Nephron progenitor cell (in vitro differentiated cells): ENCODE measurements around the gene CLDN9.

Experiments
- DNase-seq: peaks from one replicate; pipeline ENCODE4 v3.0.0; 2021
- H3K27ac Mint-ChIP-seq: 2 replicates; pipeline ENCODE4 v1.8.0; 2021; ENCODE audit warnings: mild to moderate bottlenecking, moderate library complexity, mixed read lengths
- H3K27me3 Mint-ChIP-seq: 2 replicates; pipeline ENCODE4 v1.8.0; 2021; ENCODE audit warnings: mild to moderate bottlenecking, low read depth, mixed read lengths; ENCODE audit not compliant: poor library complexity
- H3K36me3 Mint-ChIP-seq: 2 replicates; pipeline ENCODE4 v1.8.0; 2021; ENCODE audit warnings: low read depth, mixed read lengths
- H3K4me1 Mint-ChIP-seq: 2 replicates; pipeline ENCODE4 v1.8.0; 2021; ENCODE audit warnings: mixed read lengths
- H3K4me3 Mint-ChIP-seq: 2 replicates; pipeline ENCODE4 v1.8.0; 2021; ENCODE audit warnings: mild to moderate bottlenecking, moderate library complexity, mixed read lengths
- H3K9me3 Mint-ChIP-seq: 2 replicates; pipeline ENCODE4 v1.8.0; 2021; ENCODE audit warnings: mild to moderate bottlenecking, moderate library complexity, mixed read lengths
- CTCF ChIP-seq: fragments of 200-600 bp; sonication (generic); IDR thresholded peaks from 2 replicates; pipeline ENCODE4 v1.5.0; 2021; ENCODE audit warnings: antibody characterized with exemption

Gene CLDN9

GRCh38 chr16:3023415-3023668 lies 10.6 kb downstream of the CLDN9 start:
- Mint-ChIP-seq H3K4me1 (peaks cover 42% of the 10 kb centered on the region), H3K27me3 (peaks cover 2% of the 10 kb centered on the region), H3K4me3 (peak overlapping the region; percentile 87), H3K36me3 (peaks cover 23% of the 10 kb centered on the region), H3K27ac (no peak overlapping the region), H3K9me3 (no peaks in the 10 kb centered on the region)
- no peak for DNase-seq
- TF ChIP-seq CTCF = no peak

- H3K36me3 Mint-ChIP-seq = peaks cover 23% of the 10 kb centered on the region
- peak within 1 kb of the TSS; percentile 87 for H3K4me3 Mint-ChIP-seq
- no peaks in the 10 kb centered on the region for H3K9me3 Mint-ChIP-seq
- H3K4me1 Mint-ChIP-seq = peaks cover 38% of the 10 kb centered on the region
- peaks cover 2% of the 10 kb centered on the region for H3K27me3 Mint-ChIP-seq
- TF ChIP-seq CTCF = no peak
- peak; percentile 95 for DNase-seq
- H3K27ac Mint-ChIP-seq = peak within 1 kb of the TSS; percentile 88
Observed at GRCh38 chr16:3023669-3024478, 11.2 kb downstream of the CLDN9 start, which contains the start of the genes HCFC1R1 and THOC6. TSS of gene HCFC1R1 (minus strand) at chr16:3023942. CDS start at chr16:3023941, 1 bp downstream. TSS of gene THOC6 (plus strand) at chr16:3024035. CDS start at chr16:3024327, 292 bp downstream.

- Mint-ChIP-seq H3K27me3 (peaks cover 11% of the 10 kb centered on the region), H3K4me3 (no peak overlapping the region), H3K36me3 (peaks cover 23% of the 10 kb centered on the region), H3K9me3 (no peaks in the 10 kb centered on the region), H3K4me1 (peaks cover 38% of the 10 kb centered on the region), H3K27ac (no peak overlapping the region)
- DNase-seq = no peak
- no peak for TF ChIP-seq CTCF
Observed at GRCh38 chr16:3025032-3026002, 12.6 kb downstream of the CLDN9 start.

- Mint-ChIP-seq H3K27me3 (peaks cover 11% of the 10 kb centered on the region), H3K4me3 (no peak overlapping the region), H3K9me3 (no peaks in the 10 kb centered on the region), H3K27ac (no peak overlapping the region), H3K36me3 (peaks cover 23% of the 10 kb centered on the region), H3K4me1 (peaks cover 38% of the 10 kb centered on the region)
- DNase-seq = no peak
- TF ChIP-seq CTCF = no peak
Observed at GRCh38 chr16:3026003-3026378, 13.3 kb downstream of the CLDN9 start.

- no peak for DNase-seq
- Mint-ChIP-seq H3K27me3 (peaks cover 11% of the 10 kb centered on the region), H3K4me1 (peaks cover 31% of the 10 kb centered on the region), H3K9me3 (no peaks in the 10 kb centered on the region), H3K27ac (no peak overlapping the region), H3K36me3 (peaks cover 23% of the 10 kb centered on the region), H3K4me3 (peak overlapping the region; percentile 50)
- no peak for TF ChIP-seq CTCF
Observed at GRCh38 chr16:3026609-3027488, 14.1 kb downstream of the CLDN9 start.
